NAMALWA (cell line): ENCODE data around the gene FSTL4.

Experiments
- DNase-seq: peaks from one replicate; pipeline ENCODE4 v3.0.0-alpha.2; 2015; ENCODE audit warnings: low spot score

The FSTL4 gene

GRCh38 chr5:133163839-133164238 lies 448.5 kb downstream of the FSTL4 start:
- DNase-seq = no peak

- DNase-seq = no peak
These were observed 452.8 kb downstream of the FSTL4 start for GRCh38 chr5:133159543-133159942.

- DNase-seq = no peak
These were observed 456.9 kb downstream of the FSTL4 start for GRCh38 chr5:133155326-133155969.

GRCh38 chr5:133154274-133155075 lies 457.9 kb downstream of the FSTL4 start:
- DNase-seq = no peak

- no peak for DNase-seq
These were observed 461.3 kb downstream of the FSTL4 start for GRCh38 chr5:133150909-133151544.

- DNase-seq = no peak
These were observed 463.0 kb downstream of the FSTL4 start for GRCh38 chr5:133149345-133149744.

- no peak for DNase-seq
These were observed 464.4 kb downstream of the FSTL4 start for GRCh38 chr5:133147815-133148567.

GRCh38 chr5:133147411-133147810 lies 464.9 kb downstream of the FSTL4 start:
- DNase-seq = no peak
